ENCODE results near the gene FRMD4B. TPM values are rescaled to one million over a fixed set of nuclear protein-coding genes. Genes with fewer than 3 reads are reported as not detected.

FRMD4B gene
- total RNA-seq, 1 donor from 2014 or later = 53.5 TPM

- Histone ChIP-seq H3K4me3 (no peak overlapping the region), H3K4me1 (no peaks in the 10 kb centered on the region), H3K27ac (no peak overlapping the region), H3K36me3 (no peaks in the 10 kb centered on the region), H3K9me3 (no peaks in the 10 kb centered on the region), H3K27me3 (no peaks in the 10 kb centered on the region)
- TF ChIP-seq POLR2A (IDR thresholded peaks at IDR 0.05) (no peak), CTCF (IDR thresholded peaks at IDR 0.05) (no peak)
- intact Hi-C loops (cut with DNase I) = no loop called here
- no peak for DNase-seq (ENCODE audit: extremely low spot score in 2 of 2)
Measured at GRCh38 chr3:69226071-69226470, 159.8 kb downstream of the FRMD4B start.

GRCh38 chr3:69219101-69219708 lies 166.7 kb downstream of the FRMD4B start:
- H3K27ac ChIP-seq = no peak overlapping the region
- no peaks in the 10 kb centered on the region for H3K9me3 ChIP-seq
- H3K27me3 ChIP-seq = no peaks in the 10 kb centered on the region
- no peaks in the 10 kb centered on the region for H3K4me1 ChIP-seq
- H3K4me3 ChIP-seq = no peak overlapping the region
- no peaks in the 10 kb centered on the region for H3K36me3 ChIP-seq
- intact Hi-C loops (cut with DNase I) = no loop called here
- DNase-seq (ENCODE audit: extremely low spot score in 2 of 2) = no peak
- TF ChIP-seq POLR2A (IDR thresholded peaks at IDR 0.05) (no peak), CTCF (IDR thresholded peaks at IDR 0.05) (no peak), POLR2AphosphoS5 (IDR thresholded peaks at IDR 0.05; ENCODE audit: insufficient read depth in 1 of 2, low read depth in 1 of 2) (no peak)

- peaks cover under 1% of the 10 kb centered on the region for H3K4me1 ChIP-seq
- intact Hi-C loops (cut with DNase I) = no loop called here
- DNase-seq (ENCODE audit: extremely low spot score in 2 of 2) = no peak
- TF ChIP-seq POLR2AphosphoS5 (IDR thresholded peaks at IDR 0.05; ENCODE audit: insufficient read depth in 1 of 2, low read depth in 1 of 2) = no peak
- no peak for TF ChIP-seq CTCF (IDR thresholded peaks at IDR 0.05)
- TF ChIP-seq POLR2A (IDR thresholded peaks at IDR 0.05) = no peak
- no peak overlapping the region for H3K27ac ChIP-seq
- H3K27me3 ChIP-seq = no peaks in the 10 kb centered on the region
- H3K4me3 ChIP-seq = no peak overlapping the region
- no peaks in the 10 kb centered on the region for H3K36me3 ChIP-seq
- no peaks in the 10 kb centered on the region for H3K9me3 ChIP-seq
Measured at GRCh38 chr3:69218079-69218478, 167.8 kb downstream of the FRMD4B start.

GRCh38 chr3:69216981-69217380 lies 168.9 kb downstream of the FRMD4B start:
- H3K4me1 ChIP-seq = peaks cover 9% of the 10 kb centered on the region
- H3K4me3 ChIP-seq = no peak overlapping the region
- no peak for DNase-seq (ENCODE audit: extremely low spot score in 2 of 2)
- H3K27me3 ChIP-seq = no peaks in the 10 kb centered on the region
- no peak overlapping the region for H3K27ac ChIP-seq
- intact Hi-C loops (cut with DNase I) = no loop called here
- TF ChIP-seq POLR2A (IDR thresholded peaks at IDR 0.05) (no peak), CTCF (IDR thresholded peaks at IDR 0.05) (no peak), POLR2AphosphoS5 (IDR thresholded peaks at IDR 0.05; ENCODE audit: insufficient read depth in 1 of 2, low read depth in 1 of 2) (no peak)
- H3K36me3 ChIP-seq = no peaks in the 10 kb centered on the region
- H3K9me3 ChIP-seq = no peaks in the 10 kb centered on the region

- intact Hi-C loops (cut with DNase I) = no loop called here
- Histone ChIP-seq H3K27me3 (no peaks in the 10 kb centered on the region), H3K4me3 (no peak overlapping the region), H3K36me3 (no peaks in the 10 kb centered on the region), H3K27ac (no peak overlapping the region), H3K4me1 (peaks cover 9% of the 10 kb centered on the region), H3K9me3 (no peaks in the 10 kb centered on the region)
- no peak for DNase-seq (ENCODE audit: extremely low spot score in 2 of 2)
- TF ChIP-seq POLR2A (IDR thresholded peaks at IDR 0.05) (no peak), CTCF (IDR thresholded peaks at IDR 0.05) (no peak), POLR2AphosphoS5 (IDR thresholded peaks at IDR 0.05; ENCODE audit: insufficient read depth in 1 of 2, low read depth in 1 of 2) (no peak)
Measured at GRCh38 chr3:69214241-69214640, 171.6 kb downstream of the FRMD4B start.

All from vagina (tissue), 2 donors.